Measurements from ENCODE around the gene NOXO1.

Gene NOXO1, protein sequence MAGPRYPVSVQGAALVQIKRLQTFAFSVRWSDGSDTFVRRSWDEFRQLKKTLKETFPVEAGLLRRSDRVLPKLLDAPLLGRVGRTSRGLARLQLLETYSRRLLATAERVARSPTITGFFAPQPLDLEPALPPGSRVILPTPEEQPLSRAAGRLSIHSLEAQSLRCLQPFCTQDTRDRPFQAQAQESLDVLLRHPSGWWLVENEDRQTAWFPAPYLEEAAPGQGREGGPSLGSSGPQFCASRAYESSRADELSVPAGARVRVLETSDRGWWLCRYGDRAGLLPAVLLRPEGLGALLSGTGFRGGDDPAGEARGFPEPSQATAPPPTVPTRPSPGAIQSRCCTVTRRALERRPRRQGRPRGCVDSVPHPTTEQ

DNA sequence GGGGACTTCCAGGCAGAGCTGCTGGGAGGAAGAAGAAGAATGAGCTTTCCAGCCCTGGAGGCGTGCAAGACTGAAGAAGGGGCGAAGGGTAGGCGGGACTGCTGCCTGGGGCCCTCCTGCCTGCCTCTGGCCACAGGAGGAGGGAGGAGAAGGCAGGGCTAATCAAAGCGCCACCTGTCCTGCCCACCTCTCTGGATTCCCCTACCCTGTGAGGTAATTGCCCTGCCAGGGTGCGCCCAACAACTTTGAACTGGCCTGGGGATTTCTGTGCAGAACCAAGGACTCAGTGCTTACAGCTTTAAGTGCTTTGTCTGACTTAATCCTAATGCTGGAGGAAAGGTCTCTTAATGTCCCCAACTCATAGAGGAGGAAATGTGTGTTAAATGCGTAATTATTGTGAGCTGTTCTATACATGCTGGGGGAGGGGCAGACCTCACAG is at the start of gene NOXO1:
Gene NOXO1, minus strand, starts transcription at position 72 of the 439 bp plus-strand sequence. CDS start 290 bp downstream, outside the sequence.
- no peak for DNase-seq (ENCODE audit: low read depth)

- no peak for DNase-seq (ENCODE audit: low read depth)
Observed at GRCh38 chr16:2030036-2030435, 48.8 kb upstream of the NOXO1 start.

- DNase-seq (ENCODE audit: low read depth) = no peak
Observed at GRCh38 chr16:2029350-2029749, 48.1 kb upstream of the NOXO1 start.

DNA sequence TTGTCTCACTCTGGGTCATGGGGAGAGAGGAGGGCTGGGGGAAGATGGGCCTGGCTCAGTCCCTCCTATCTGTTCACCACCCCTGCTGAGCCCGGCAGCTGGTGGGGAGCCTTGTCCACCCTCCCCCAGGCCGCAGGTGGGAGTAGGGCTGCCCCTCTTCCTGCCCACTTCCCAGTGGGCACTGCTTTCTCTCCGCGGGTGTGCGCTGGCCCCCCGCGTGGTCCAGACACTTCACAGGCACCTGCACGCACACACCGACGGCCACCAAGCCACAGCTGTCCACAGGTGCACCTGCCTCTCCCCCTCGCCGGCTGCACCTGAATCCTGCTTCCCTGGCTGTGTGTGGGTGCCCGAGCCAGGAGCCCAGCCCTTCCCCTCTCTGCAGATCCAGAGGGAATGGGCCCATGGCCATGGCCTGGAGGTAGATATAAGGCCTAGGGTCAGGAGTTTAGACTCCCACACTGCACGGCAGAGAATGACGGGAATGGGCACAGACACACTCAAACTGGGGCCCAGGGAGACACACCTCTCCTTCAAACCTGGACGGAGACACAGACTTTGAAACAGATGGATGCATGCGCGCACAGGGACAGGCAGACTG is 47.5 kb upstream of the NOXO1 start:
- DNase-seq (ENCODE audit: low read depth) = no peak

GRCh38 chr16:2028146-2028545 is 46.9 kb upstream of the NOXO1 start:
- no peak for DNase-seq (ENCODE audit: low read depth)

DNA sequence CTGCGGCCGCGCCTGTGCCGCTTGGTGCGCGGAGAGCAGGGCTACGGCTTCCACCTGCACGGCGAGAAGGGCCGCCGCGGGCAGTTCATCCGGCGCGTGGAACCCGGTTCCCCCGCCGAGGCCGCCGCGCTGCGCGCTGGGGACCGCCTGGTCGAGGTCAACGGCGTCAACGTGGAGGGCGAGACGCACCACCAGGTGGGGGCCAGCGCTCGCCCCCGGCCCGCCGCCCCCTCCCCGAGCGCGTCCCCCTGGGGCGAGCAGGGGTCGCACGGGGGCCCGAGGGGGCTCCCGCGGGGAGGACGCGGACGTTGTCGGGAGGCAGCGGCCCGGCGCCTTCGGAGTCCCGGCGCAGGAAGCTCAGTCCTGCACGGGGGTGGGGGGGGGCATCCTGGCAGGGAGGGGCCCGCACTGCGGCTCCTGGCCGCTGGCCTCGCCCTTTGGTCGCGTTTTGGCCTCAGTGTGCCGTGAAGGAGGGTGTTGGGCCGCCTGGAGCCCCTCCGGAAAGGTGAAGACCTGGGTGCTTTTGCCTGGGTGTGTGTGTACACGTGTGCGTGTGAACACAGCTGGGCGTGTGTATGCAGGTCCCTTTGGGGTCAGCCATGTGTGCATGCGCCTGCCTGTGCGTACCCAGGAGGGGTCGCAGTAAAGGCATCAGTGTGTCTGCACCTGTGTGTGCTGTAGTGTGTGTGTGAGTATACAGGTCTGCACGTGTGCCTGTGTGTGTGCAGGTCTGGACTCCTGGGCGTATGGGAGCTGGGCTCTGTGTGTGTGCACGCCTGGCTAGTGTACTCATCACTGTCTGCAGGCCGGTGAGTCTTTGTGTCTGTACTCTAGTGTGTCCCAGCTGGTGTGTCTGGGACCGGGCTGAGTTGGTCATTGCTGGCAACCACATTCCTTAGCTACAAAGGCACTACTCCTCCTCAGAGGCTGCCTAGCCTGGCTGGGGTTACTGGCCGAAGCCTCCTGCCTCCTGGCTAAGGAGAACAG is 46.0 kb upstream of the NOXO1 start:
- no peak for DNase-seq (ENCODE audit: low read depth)

DNA sequence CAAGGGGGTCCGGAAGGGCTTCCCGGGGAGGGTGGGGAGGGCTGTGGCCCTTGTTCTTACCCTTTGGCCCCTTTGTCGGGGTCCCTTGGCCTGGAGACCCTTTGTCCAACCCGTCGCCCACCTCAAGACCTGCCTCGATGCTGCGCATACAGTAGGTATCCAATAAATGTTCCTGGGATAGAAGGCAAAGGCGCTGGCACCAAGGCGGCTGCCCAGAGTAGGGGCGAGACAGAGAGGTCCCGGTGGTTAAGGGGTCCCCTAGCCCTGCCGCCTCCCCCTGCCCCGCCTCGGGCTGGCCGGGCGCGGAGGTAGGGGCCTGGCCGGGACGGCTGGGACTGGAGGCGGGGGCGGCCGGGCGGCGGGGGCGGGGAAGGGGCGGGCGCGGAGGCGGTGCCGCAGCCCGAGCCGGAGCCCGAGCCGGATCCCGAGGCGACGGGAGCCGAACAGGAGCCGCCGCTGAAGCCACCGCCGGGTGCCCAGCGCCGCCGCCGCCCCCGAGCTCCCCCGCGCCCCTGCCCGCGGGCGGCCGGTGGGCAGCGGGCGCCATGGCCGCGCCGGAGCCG is 45.3 kb upstream of the NOXO1 start, which contains the start of gene NHERF2:
Gene NHERF2, plus strand, starts transcription at position 442 of the 563 bp plus-strand sequence. Its CDS starts 104 bp downstream, at position 546.
- DNase-seq (ENCODE audit: low read depth) = no peak

GRCh38 chr16:2025878-2026460 is 44.7 kb upstream of the NOXO1 start:
- no peak for DNase-seq (ENCODE audit: low read depth)

- no peak for DNase-seq (ENCODE audit: low read depth)
Observed at GRCh38 chr16:2025251-2025650, 44.0 kb upstream of the NOXO1 start.

DNA sequence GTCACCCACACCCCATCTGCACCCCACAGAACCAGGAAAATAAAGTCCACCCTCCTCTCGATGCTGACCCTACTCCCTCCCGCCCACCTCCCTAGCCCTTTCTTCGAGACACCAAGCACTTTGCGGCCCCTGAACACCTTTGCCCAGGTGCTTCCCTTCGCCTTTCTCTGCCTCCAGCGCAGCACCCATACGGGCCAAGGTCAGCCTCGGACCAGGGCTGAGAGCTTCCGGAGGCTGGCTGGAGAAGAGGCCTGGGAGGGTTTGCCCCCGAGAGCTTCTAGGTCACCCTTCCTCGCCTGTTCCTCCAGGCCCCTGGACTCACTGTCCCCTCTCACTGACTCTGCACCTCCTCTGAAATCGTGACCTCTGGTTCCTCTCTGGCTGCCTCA is 42.8 kb upstream of the NOXO1 start:
- no peak for DNase-seq (ENCODE audit: low read depth)

- DNase-seq (ENCODE audit: low read depth) = peak; percentile 94
Observed at GRCh38 chr16:2023092-2024031, 42.1 kb upstream of the NOXO1 start.

DNA sequence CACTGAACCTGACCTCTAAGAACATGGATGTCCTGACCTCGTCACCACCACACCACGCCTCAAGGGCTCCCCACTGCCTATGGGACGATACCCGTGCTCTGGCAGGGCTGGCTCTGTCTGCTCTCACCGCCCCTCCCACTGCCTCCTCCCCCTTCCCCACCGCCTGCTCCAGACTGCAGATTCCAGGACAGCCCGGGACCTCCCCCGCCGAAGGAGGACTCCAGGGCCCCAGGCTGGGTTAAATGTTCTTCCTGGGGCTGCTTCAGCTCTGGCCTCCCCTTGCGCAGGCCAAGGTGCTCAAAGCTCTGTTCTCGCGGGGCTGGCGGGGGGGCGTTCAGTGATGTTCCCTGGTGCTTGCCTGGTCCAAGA is 41.4 kb upstream of the NOXO1 start:
- no peak for DNase-seq (ENCODE audit: low read depth)

DNA sequence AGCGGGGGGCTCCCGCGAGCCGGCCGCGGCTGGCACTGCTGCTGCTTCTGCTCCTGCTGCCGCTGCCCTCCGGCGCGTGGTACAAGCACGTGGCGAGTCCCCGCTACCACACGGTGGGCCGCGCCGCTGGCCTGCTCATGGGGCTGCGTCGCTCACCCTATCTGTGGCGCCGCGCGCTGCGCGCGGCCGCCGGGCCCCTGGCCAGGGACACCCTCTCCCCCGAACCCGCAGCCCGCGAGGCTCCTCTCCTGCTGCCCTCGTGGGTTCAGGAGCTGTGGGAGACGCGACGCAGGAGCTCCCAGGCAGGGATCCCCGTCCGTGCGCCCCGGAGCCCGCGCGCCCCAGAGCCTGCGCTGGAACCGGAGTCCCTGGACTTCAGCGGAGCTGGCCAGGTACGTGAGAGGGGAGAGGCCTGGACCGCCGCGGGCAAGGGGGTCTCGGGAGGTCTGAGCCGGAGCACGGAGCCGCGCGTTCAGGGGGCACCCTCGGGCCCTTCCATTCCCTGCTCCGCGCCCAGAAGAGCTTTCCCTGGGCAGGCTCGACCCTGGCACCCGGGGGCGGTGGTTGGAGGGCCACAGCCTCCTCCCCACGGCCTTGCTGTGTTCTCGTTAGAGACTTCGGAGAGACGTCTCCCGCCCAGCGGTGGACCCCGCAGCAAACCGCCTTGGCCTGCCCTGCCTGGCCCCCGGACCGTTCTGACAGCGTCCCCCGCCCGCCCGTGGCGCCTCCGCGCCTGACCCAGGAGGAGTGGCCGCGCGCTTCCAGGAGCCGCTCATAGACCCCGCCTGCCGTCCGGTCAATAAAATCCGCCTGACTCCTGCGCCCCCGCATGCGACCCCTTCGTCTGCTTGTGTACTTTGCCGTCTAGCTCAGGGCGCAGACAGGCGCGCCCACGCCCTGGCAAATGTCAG is 38.9 kb upstream of the NOXO1 start:
- no peak for DNase-seq (ENCODE audit: low read depth)

DNA sequence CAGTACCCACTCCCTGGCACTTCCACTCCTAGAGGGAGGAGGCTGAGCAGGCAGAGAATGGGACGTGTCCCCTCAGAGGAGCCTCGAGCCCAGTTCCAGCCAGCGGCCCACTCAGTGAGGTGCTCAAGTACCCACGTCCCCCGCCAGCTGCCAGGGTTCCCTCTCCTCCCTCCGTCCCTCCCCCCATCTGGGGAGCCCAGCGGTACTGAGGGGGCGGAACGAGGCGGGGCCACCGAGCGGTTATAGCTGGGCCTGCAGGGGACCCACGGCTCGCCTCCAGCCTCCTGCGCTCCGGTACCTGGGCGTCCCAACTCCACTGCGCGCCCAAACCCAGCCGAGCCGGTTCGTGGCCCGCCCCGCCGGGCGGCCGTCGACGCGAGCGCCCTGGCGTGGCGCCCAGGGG is 38.2 kb upstream of the NOXO1 start, which contains the start of gene NPW:
Gene NPW, plus strand, starts transcription at position 268 of the 403 bp plus-strand sequence.
- peak; percentile 41 for DNase-seq (ENCODE audit: low read depth)

DNA sequence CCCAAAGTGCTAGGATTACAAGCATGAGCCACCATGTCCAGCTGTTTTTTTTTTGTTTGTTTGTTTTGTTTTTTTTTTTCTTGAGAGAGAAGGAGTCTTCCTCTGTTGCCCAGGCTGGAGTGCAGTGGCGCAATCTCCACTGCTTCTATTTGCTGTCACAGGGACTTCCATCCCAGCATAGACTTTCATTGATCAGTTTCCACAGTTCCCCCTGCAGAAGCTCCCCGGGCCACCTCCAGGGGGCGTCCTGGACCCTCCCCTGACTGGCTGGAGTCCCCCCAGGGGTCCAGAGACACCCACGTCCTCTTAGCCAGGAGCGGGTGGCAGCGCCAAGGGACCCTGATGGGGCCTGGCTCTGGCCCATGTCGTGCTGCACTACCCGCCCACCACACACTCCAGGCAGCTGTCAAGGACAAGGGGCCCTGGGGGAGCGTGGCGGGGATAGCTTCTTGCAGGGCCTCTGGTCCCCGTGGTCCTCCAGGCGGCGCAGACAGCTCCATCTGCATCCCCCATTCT is 35.2 kb upstream of the NOXO1 start:
- no peak for DNase-seq (ENCODE audit: low read depth)

GRCh38 chr16:2015947-2016208 is 34.6 kb upstream of the NOXO1 start:
- DNase-seq (ENCODE audit: low read depth) = no peak

DNA sequence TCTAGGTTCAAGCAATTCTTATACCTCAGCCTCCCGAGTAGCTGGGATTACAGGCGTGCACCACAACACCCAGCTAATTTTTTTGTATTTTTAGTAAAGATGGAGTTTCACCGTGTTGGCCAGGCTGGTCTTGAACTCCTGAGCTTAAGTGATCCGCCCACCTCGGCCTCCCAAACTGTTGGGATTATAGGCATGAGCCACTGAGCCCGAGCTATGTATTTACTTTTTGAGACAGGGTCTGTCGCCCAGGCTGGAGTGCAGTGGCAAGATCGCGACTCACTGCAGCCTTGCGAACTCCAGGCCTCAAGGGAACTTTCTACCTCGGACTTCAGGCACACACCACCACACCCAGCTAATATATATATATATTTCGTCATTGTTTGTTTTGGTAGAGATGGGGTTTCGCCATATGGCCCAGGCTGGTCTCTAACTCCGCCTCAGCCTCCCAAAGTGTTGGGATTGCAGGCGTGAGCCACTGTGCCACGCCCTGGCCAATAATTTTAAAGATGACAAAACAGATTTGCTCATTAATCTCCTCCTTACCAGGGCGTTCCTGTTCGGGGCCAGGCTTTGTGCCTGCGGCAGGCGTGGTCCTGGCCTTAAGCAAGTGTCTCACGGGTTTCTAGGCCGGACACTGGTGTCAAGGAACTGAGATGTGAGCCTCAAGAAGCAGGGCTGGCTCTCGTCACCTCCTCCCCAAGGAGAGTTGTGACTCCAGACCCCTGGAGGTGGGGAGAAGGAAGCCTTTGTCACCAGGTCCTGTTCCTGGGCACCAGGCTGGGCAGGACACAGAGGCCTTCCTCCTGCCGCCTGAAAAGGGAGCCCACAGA is 34.1 kb upstream of the NOXO1 start:
- DNase-seq (ENCODE audit: low read depth) = no peak

GRCh38 chr16:2013527-2013926 is 32.3 kb upstream of the NOXO1 start:
- no peak for DNase-seq (ENCODE audit: low read depth)
